Mesenchymal stem cell (in vitro differentiated cells and primary cell): ENCODE data around the gene ILF2. TPM values are rescaled to one million over a fixed set of nuclear protein-coding genes. Genes with fewer than 3 reads are reported as not detected.
"Not testable (repeated sequence)": the region's sequence is repeated elsewhere in the genome, so short reads cannot be mapped to it uniquely, and the experiment has no call there.

Experiments
- DNase-seq: peaks from one replicate; pipeline ENCODE4 v3.0.0-alpha.2; 2013
- H2AFZ ChIP-seq: one replicate; pipeline ENCODE4 v1.6.1; 2013; ENCODE audit warnings: low read depth, mild to moderate bottlenecking, control low read depth, inconsistent platforms, low read length, moderate library complexity
- H2AK5ac ChIP-seq: 2 replicates; pipeline ENCODE4 v1.6.1; 2013; ENCODE audit warnings: low read length, moderate library complexity, mild to moderate bottlenecking, inconsistent platforms; ENCODE audit not compliant: severe bottlenecking
- H2BK120ac ChIP-seq: one replicate; pipeline ENCODE4 v1.6.1; 2013; ENCODE audit warnings: low read depth, mild to moderate bottlenecking, inconsistent platforms, low read length, moderate library complexity
- H2BK12ac ChIP-seq, 2 experiments: one replicate each; pipeline ENCODE4 v1.6.1; 2013; ENCODE audit warnings: inconsistent platforms in 2 of 2, low read length in 2 of 2, mild to moderate bottlenecking in 2 of 2, moderate library complexity in 2 of 2, control low read depth in 1 of 2
- H2BK15ac ChIP-seq: one replicate; pipeline ENCODE4 v1.6.1; 2013; ENCODE audit warnings: mild to moderate bottlenecking, low read depth, inconsistent platforms; ENCODE audit not compliant: poor library complexity, severe bottlenecking
- H2BK5ac ChIP-seq: 2 replicates; pipeline ENCODE4 v1.6.1; 2013; ENCODE audit warnings: low read depth, mild to moderate bottlenecking, low read length, control low read depth, inconsistent platforms; ENCODE audit not compliant: poor library complexity, severe bottlenecking
- H3K14ac ChIP-seq, 2 experiments: one replicate each; pipeline ENCODE4 v1.6.1; 2013; ENCODE audit warnings: inconsistent platforms in 2 of 2, low read length in 2 of 2, control low read depth in 1 of 2, mild to moderate bottlenecking in 1 of 2, moderate library complexity in 1 of 2
- H3K18ac ChIP-seq, 2 experiments: one replicate each; pipeline ENCODE4 v1.6.1; 2013; ENCODE audit warnings: inconsistent platforms in 2 of 2, low read length in 2 of 2, control low read depth in 1 of 2, low read depth in 1 of 2, mild to moderate bottlenecking in 1 of 2
- H3K23ac ChIP-seq, 2 experiments: one replicate each; pipeline ENCODE4 v1.6.1; 2013; ENCODE audit warnings: inconsistent platforms in 2 of 2, low read length in 2 of 2, mild to moderate bottlenecking in 2 of 2, moderate library complexity in 2 of 2, control low read depth in 1 of 2
- H3K27ac ChIP-seq: 2 replicates; pipeline ENCODE4 v1.5.1; 2013; ENCODE audit warnings: mild to moderate bottlenecking, moderate library complexity, low read length, control low read depth, inconsistent platforms; ENCODE audit not compliant: poor library complexity, severe bottlenecking
- H3K27me3 ChIP-seq, 2 experiments: 2 replicates each; pipeline versions ENCODE4 v1.6.1 to v1.7.0; 2013; ENCODE audit warnings: low read length in 2 of 2, mild to moderate bottlenecking in 2 of 2, moderate library complexity in 2 of 2, control low read depth in 1 of 2, inconsistent platforms in 1 of 2; ENCODE audit not compliant: control insufficient read depth in 1 of 2, insufficient read depth in 1 of 2
- H3K36me3 ChIP-seq, 2 experiments: 2 replicates each; pipeline versions ENCODE4 v1.6.1 to v1.7.0; 2013; ENCODE audit warnings: low read length in 2 of 2, control low read depth in 1 of 2, inconsistent platforms in 1 of 2, low read depth in 1 of 2, mild to moderate bottlenecking in 1 of 2; ENCODE audit not compliant: insufficient read depth in 2 of 2, control insufficient read depth in 1 of 2
- H3K4ac ChIP-seq, 2 experiments: one replicate each; pipeline ENCODE4 v1.6.1; 2013; ENCODE audit warnings: inconsistent platforms in 2 of 2, low read length in 2 of 2, mild to moderate bottlenecking in 2 of 2, moderate library complexity in 2 of 2, control low read depth in 1 of 2, low read depth in 1 of 2
- H3K4me1 ChIP-seq: 2 replicates; pipeline ENCODE4 v1.6.1; 2013; ENCODE audit warnings: low read depth, low read length, control low read depth; ENCODE audit not compliant: control insufficient read depth, insufficient read depth
- H3K4me2 ChIP-seq: 2 replicates; pipeline ENCODE4 v1.6.1; 2013; ENCODE audit warnings: low read length, mild to moderate bottlenecking, inconsistent platforms; ENCODE audit not compliant: poor library complexity, severe bottlenecking
- H3K4me3 ChIP-seq, 2 experiments: 2 replicates each; pipeline versions ENCODE4 v1.5.1 to v1.7.0; 2013; ENCODE audit warnings: low read length in 2 of 2, mild to moderate bottlenecking in 2 of 2, control low read depth in 1 of 2, low read depth in 1 of 2; ENCODE audit not compliant: insufficient read depth in 1 of 2
- H3K79me1 ChIP-seq: replicated peaks from 2 replicates; pipeline ENCODE4 v1.6.1; 2013; ENCODE audit warnings: mild to moderate bottlenecking, control low read depth, low read length, inconsistent platforms; ENCODE audit not compliant: poor library complexity, severe bottlenecking
- H3K9ac ChIP-seq: 2 replicates; pipeline ENCODE4 v1.7.0; 2013; ENCODE audit warnings: mild to moderate bottlenecking, low read length, moderate library complexity
- H3K9me3 ChIP-seq: 2 replicates; pipeline ENCODE4 v1.7.0; 2013; ENCODE audit warnings: mild to moderate bottlenecking, low read length; ENCODE audit not compliant: control insufficient read depth
- H4K8ac ChIP-seq: one replicate; pipeline ENCODE4 v1.6.1; 2013; ENCODE audit warnings: inconsistent platforms, mild to moderate bottlenecking, low read length, moderate library complexity
- H4K91ac ChIP-seq: one replicate; pipeline ENCODE4 v1.6.1; 2013; ENCODE audit warnings: mild to moderate bottlenecking, low read length, inconsistent platforms
- WGBS: methylation state at CpG from one replicate; pipeline ENCODE4 v1.1.7; 2013; ENCODE audit warnings: mixed read lengths; 5-methylcytosine and 5-hydroxymethylcytosine counted together
- polyA plus RNA-seq, 2 experiments: library from polyadenylated mRNA; stranded (reverse); fragments of 200-250 nt; gene quantifications; one replicate each; pipeline ENCODE4 v1.2.3, GENCODE V29; 2013

Gene ILF2
- 125 TPM for polyA plus RNA-seq (2013, experiment 1 of 2)
- polyA plus RNA-seq (2013, experiment 2 of 2), result 126 TPM

DNA sequence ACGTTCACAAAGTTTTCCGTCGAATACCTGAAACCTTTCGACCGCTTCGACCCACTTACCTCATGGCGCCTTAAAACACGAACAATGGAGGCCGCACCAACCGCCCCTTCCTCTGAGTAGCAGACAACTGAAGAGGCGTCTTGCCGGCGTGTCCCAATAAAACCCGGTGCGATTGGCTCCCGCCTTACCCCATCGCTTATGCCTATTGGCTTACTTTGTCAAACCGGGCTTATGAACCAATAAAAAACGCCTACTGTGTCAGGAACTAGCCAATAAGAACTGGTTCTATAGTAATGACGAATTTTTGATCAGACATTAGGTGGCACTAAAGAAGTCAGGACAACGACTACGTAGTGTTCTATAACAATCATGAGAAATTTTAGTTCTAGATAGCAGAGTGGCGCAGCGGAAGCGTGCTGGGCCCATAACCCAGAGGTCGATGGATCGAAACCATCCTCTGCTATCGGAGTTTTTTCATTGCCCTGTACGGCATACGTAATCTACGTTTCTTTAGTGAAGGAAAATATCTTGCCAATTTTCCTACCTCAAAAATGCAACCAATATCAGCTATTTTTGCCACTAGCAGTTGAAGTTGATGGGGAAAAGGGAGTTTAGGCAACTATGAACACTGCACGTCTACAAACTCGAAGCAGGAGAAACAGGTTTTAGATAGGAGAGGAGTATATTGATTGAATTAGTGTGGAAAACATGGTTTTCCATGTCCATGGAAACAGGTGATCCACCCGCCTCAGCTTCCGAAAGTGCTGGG, at the start of gene ILF2:
Gene ILF2, minus strand, starts transcription at position 135 of the 769 bp plus-strand sequence. Its CDS starts 71 bp downstream, at position 64.
- H3K9ac ChIP-seq, result peak within 1 kb of the TSS; percentile 94
- H3K4me3 ChIP-seq, result peak within 1 kb of the TSS; percentile 93 to 99
- peak within 1 kb of the TSS in 1 of 2 experiments; percentile 40 for H3K23ac ChIP-seq
- H2BK15ac ChIP-seq, result no peak within 1 kb of the TSS
- H4K8ac ChIP-seq, result peak within 1 kb of the TSS; percentile 87
- peak within 1 kb of the TSS; percentile 13 to 96 for H3K4ac ChIP-seq
- H3K27ac ChIP-seq, result peak within 1 kb of the TSS; percentile 75
- H3K36me3 ChIP-seq, result peaks cover 26 to 38% of the 10 kb centered on the region in 2 experiments
- H2AK5ac ChIP-seq, result peak within 1 kb of the TSS; percentile 44
- peak within 1 kb of the TSS in 1 of 2 experiments; percentile 73 for H3K18ac ChIP-seq
- no peak within 1 kb of the TSS for H2BK5ac ChIP-seq
- no peaks in the 10 kb centered on the region for H3K9me3 ChIP-seq
- under 1% methylated on average over 27 of the region's 35 CpGs for WGBS
- H2AFZ ChIP-seq, result no peak within 1 kb of the TSS
- H3K14ac ChIP-seq, result peak within 1 kb of the TSS in 1 of 2 experiments; percentile 75
- H3K27me3 ChIP-seq, result no peaks in the 10 kb centered on the region
- no peak within 1 kb of the TSS for H2BK120ac ChIP-seq
- H3K4me1 ChIP-seq, result peaks cover 4% of the 10 kb centered on the region
- peak; percentile 100 for DNase-seq
- H2BK12ac ChIP-seq, result peak within 1 kb of the TSS in 1 of 2 experiments; percentile 31
- peak within 1 kb of the TSS; percentile 95 for H3K4me2 ChIP-seq
- peaks cover 12% of the 10 kb centered on the region for H3K79me1 ChIP-seq
- no peak within 1 kb of the TSS for H4K91ac ChIP-seq

DNA sequence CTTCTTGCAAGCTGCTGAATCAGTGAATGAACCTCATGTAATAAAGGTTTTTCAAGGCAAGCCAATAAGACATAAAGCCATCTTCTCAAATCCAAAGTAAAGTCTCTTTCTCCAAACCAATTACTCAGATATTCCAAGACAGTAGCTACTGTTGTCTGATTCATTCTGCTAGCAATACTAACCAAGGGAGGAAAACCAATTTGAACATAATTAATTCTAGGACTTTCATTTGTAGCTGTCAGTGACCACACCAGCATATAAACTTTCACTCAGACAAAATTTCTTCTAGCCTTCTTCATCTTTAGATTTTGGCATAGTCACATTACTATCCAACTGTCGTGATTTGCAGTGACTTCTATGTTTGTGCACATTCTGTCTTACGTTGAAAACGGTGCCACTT, 46.5 kb upstream of the ILF2 start:
- Histone ChIP-seq H2BK15ac (no peak overlapping the region), H3K9ac (no peak overlapping the region)

DNA sequence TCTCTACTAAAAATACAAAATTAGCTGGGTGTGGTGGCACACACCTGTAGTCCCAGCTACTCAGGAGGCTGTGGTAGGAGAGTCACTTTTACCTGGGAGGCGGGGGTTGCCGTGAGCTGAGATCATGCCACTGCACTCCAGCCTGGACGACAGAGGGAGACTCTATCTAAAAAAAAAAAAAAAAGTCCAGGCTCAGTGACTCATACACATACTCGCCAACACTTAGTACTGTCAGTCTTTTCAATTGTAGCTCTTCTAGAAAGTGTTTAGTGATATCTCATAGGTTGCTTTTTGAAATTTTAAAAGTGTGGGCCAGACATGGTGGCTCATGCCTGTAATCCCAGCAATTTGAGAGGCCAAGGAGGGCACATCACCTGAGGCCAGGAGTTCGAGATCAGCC, 45.4 kb upstream of the ILF2 start:
- H2AFZ ChIP-seq, H3K36me3 ChIP-seq, H3K4me1 ChIP-seq, H3K4me3 ChIP-seq, H2BK15ac ChIP-seq, H2BK120ac ChIP-seq, H3K4ac ChIP-seq, H3K27ac ChIP-seq, H4K8ac ChIP-seq, H3K23ac ChIP-seq, H3K79me1 ChIP-seq, H3K4me2 ChIP-seq, H3K9ac ChIP-seq, H2AK5ac ChIP-seq, H2BK12ac ChIP-seq, H3K18ac ChIP-seq, H3K9me3 ChIP-seq, DNase-seq, H2BK5ac ChIP-seq, H3K27me3 ChIP-seq, H4K91ac ChIP-seq, H3K14ac ChIP-seq: not testable (repeated sequence)
- WGBS, result 86% methylated on average over 2 of the region's 5 CpGs

More for the DNA sequence above, 46.5 kb upstream of the ILF2 start:
- Histone ChIP-seq H3K23ac (no peak overlapping the region), H3K4me2 (no peak overlapping the region), H3K4me1 (no peaks in the 10 kb centered on the region), H4K91ac (no peak overlapping the region), H2BK120ac (no peak overlapping the region), H3K27me3 (peaks cover 0 to 4% of the 10 kb centered on the region in 2 experiments), H3K18ac (no peak overlapping the region), H3K14ac (no peak overlapping the region), H3K4me3 (no peak overlapping the region), H2AK5ac (no peak overlapping the region), H3K9me3 (no peaks in the 10 kb centered on the region), H4K8ac (no peak overlapping the region), H3K4ac (no peak overlapping the region), H3K79me1 (no peaks in the 10 kb centered on the region), H2BK12ac (no peak overlapping the region), H2BK5ac (no peak overlapping the region), H3K36me3 (no peaks in the 10 kb centered on the region), H3K27ac (no peak overlapping the region), H2AFZ (no peak overlapping the region)
- no peak for DNase-seq
- WGBS, result 97% methylated on average over 3 of the region's 3 CpGs

DNA sequence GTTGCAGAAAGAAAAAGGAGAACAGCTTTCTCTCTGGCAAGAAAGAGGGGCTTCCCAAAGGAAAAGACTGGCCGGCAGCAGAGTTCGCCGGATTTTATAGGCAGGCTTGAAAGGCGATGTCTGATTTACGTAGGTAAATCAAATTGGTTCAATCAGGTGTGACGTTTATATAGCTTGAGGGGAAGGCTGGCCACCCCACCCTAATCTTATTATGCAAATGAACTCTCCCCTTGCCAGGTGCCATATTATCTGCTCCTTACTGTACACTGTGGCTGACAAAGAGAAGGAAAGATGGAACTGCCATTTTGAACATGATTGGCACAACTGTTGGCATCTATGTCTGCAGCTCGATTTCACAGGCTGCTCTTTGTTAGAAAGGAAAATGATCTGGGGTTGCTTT, 40.2 kb upstream of the ILF2 start:
- 93% methylated on average over 7 of the region's 7 CpGs for WGBS
- Histone ChIP-seq H4K91ac (no peak overlapping the region), H3K23ac (no peak overlapping the region), H3K4me3 (no peak overlapping the region), H3K79me1 (no peaks in the 10 kb centered on the region), H2BK5ac (no peak overlapping the region), H2BK15ac (no peak overlapping the region), H3K9me3 (no peaks in the 10 kb centered on the region), H3K18ac (no peak overlapping the region), H2AK5ac (no peak overlapping the region), H3K9ac (no peak overlapping the region), H3K4me1 (no peaks in the 10 kb centered on the region), H3K27me3 (peaks cover 0 to 4% of the 10 kb centered on the region in 2 experiments), H3K4ac (no peak overlapping the region), H4K8ac (no peak overlapping the region), H3K14ac (no peak overlapping the region), H2BK120ac (no peak overlapping the region), H3K36me3 (no peaks in the 10 kb centered on the region), H2AFZ (no peak overlapping the region), H3K4me2 (no peak overlapping the region), H3K27ac (no peak overlapping the region), H2BK12ac (no peak overlapping the region)
- no peak for DNase-seq
